CD14-positive monocyte (primary cell): ENCODE results near the gene ZNF384. TPM values are rescaled to one million over a fixed set of nuclear protein-coding genes. Genes with fewer than 3 reads are reported as not detected.

ENCODE experiments used
- DNase-seq, 3 donors: peaks; one replicate each; pipeline ENCODE4 v3.0.0-alpha.2; 2011 to 2022
- H2AFZ ChIP-seq: 2 replicates; pipeline ENCODE4 v1.6.0; 2012; ENCODE audit warnings: mild to moderate bottlenecking, low read depth, low read length, inconsistent platforms; ENCODE audit not compliant: insufficient read depth, poor library complexity, severe bottlenecking
- H3K27ac ChIP-seq, 2 donors: 1 replicate in 1 of 2; 2 replicates in 1 of 2; pipeline ENCODE4 v1.5.1; 2012 to 2013; ENCODE audit warnings: low read length in 2 of 2, control low read depth in 1 of 2, inconsistent platforms in 1 of 2, low read depth in 1 of 2, mild to moderate bottlenecking in 1 of 2
- H3K27me3 ChIP-seq, 2 donors: one replicate each; pipeline versions ENCODE4 v1.6.0 to v1.6.1; 2011 to 2013; ENCODE audit warnings: low read length in 2 of 2; ENCODE audit not compliant: control insufficient read depth in 2 of 2, insufficient read depth in 2 of 2
- H3K36me3 ChIP-seq, 2 donors: replicated peaks in 1 of 2; 1 replicate in 1 of 2; 2 replicates in 1 of 2; pipeline versions ENCODE4 v1.5.1 to v1.6.1; 2012 to 2013; ENCODE audit warnings: low read length in 2 of 2, control low read depth in 1 of 2, inconsistent platforms in 1 of 2, mild to moderate bottlenecking in 1 of 2; ENCODE audit not compliant: insufficient read depth in 2 of 2, control insufficient read depth in 1 of 2
- H3K4me1 ChIP-seq, 2 donors: 1 replicate in 1 of 2; 2 replicates in 1 of 2; pipeline versions ENCODE4 v1.5.1 to v1.6.1; 2012 to 2013; ENCODE audit warnings: low read length in 2 of 2, control low read depth in 1 of 2, inconsistent platforms in 1 of 2, mild to moderate bottlenecking in 1 of 2, moderate library complexity in 1 of 2; ENCODE audit not compliant: insufficient read depth in 2 of 2, control insufficient read depth in 1 of 2
- H3K4me2 ChIP-seq: replicated peaks from 2 replicates; pipeline ENCODE3; 2012; ENCODE audit warnings: low read length, moderate library complexity, mild to moderate bottlenecking; ENCODE audit not compliant: poor library complexity, severe bottlenecking; ENCODE audit errors: extremely low read depth
- H3K4me3 ChIP-seq, 3 experiments: fragments of 200-600 bp in 1 of 3; sonication (generic) in 1 of 3; replicated peaks in 1 of 3; 1 replicate in 2 of 3; 2 replicates in 1 of 3; pipeline ENCODE4 v1.5.1; 2011 to 2013; ENCODE audit warnings: low read length in 3 of 3, mild to moderate bottlenecking in 3 of 3, control low read depth in 2 of 3, low read depth in 2 of 3, inconsistent platforms in 1 of 3, moderate library complexity in 1 of 3
- H3K79me2 ChIP-seq: 2 replicates; pipeline ENCODE4 v1.6.0; 2012; ENCODE audit warnings: mild to moderate bottlenecking, control low read depth, inconsistent platforms, low read length, moderate library complexity; ENCODE audit not compliant: insufficient read depth
- H3K9ac ChIP-seq: 2 replicates; pipeline ENCODE4 v1.6.0; 2017; ENCODE audit warnings: low read length, mild to moderate bottlenecking; ENCODE audit not compliant: insufficient read depth, poor library complexity, severe bottlenecking
- H3K9me3 ChIP-seq, 2 donors: replicated peaks in 1 of 2; 1 replicate in 1 of 2; 2 replicates in 1 of 2; pipeline versions ENCODE4 v1.5.1 to v1.6.1; 2012 to 2013; ENCODE audit warnings: low read length in 2 of 2, control low read depth in 1 of 2; ENCODE audit not compliant: control insufficient read depth in 1 of 2, insufficient read depth in 1 of 2
- H4K20me1 ChIP-seq: 2 replicates; pipeline ENCODE4 v1.6.0; 2012; ENCODE audit warnings: mild to moderate bottlenecking, low read length, control low read depth, moderate library complexity; ENCODE audit not compliant: insufficient read depth
- H3K27ac Mint-ChIP-seq, 7 donors: one replicate each; pipeline ENCODE4 v1.8.0; 2020; ENCODE audit warnings: mild to moderate bottlenecking in 7 of 7, mixed read lengths in 7 of 7, moderate library complexity in 6 of 7, inconsistent platforms in 2 of 7
- H3K27me3 Mint-ChIP-seq, 3 donors: one replicate each; pipeline ENCODE4 v1.8.0; 2021 to 2022; ENCODE audit warnings: low read depth in 3 of 3, mild to moderate bottlenecking in 3 of 3, mixed read lengths in 3 of 3, moderate library complexity in 3 of 3, inconsistent platforms in 1 of 3
- H3K36me3 Mint-ChIP-seq, 2 donors: one replicate each; pipeline ENCODE4 v1.8.0; 2020; ENCODE audit warnings: mixed read lengths in 2 of 2, inconsistent platforms in 1 of 2, mild to moderate bottlenecking in 1 of 2
- H3K4me1 Mint-ChIP-seq: one replicate; pipeline ENCODE4 v1.8.0; 2020; ENCODE audit warnings: mild to moderate bottlenecking, mixed read lengths
- H3K4me3 Mint-ChIP-seq, 2 donors: one replicate each; pipeline ENCODE4 v1.8.0; 2020; ENCODE audit warnings: mild to moderate bottlenecking in 2 of 2, mixed read lengths in 2 of 2, moderate library complexity in 1 of 2
- H3K9me3 Mint-ChIP-seq, 7 donors: one replicate each; pipeline ENCODE4 v1.8.0; 2020 to 2022; ENCODE audit warnings: mixed read lengths in 7 of 7, mild to moderate bottlenecking in 6 of 7, moderate library complexity in 6 of 7, inconsistent platforms in 2 of 7
- CTCF ChIP-seq: fragments of 200-600 bp; IDR thresholded peaks from one replicate; pipeline ENCODE4 v1.8.0; 2022; ENCODE audit warnings: antibody characterized with exemption, mild to moderate bottlenecking
- WGBS: methylation state at CpG from one replicate; pipeline ENCODE4 v1.1.5; 2013; ENCODE audit warnings: missing lambda C conversion rate; ENCODE audit not compliant: insufficient coverage; 5-methylcytosine and 5-hydroxymethylcytosine counted together
- intact Hi-C, 2 donors: fragments of 100-400 bp; cut with micrococcal nuclease; formaldehyde crosslinking; loops; one replicate each; pipeline versions ENCODE4 v1.15.0 to v1.15.1; 2023
- polyA plus RNA-seq, 3 donors: library from polyadenylated mRNA; depleted of rRNA in 1 of 3; unstranded in 2 of 3; stranded (reverse) in 1 of 3; fragments of 300-500 nt in 2 of 3; fragments of >200 nt in 1 of 3; fragmentation: Illumina TruSeq in 2 of 3; gene quantifications; 1 replicate in 2 of 3; 2 replicates in 1 of 3; pipeline ENCODE4 v1.2.3, GENCODE V29; 2012 to 2021

ZNF384 gene
- polyA plus RNA-seq, 3 donors, result 9.6 to 87.0 (median 10.9) TPM

- H3K4me1 ChIP-seq, result peaks cover 7 to 12% of the 10 kb centered on the region in 2 donors
- intact Hi-C loops, result loop anchor here (5.0 to 10.0 kb wide), 2 partner anchors 52 to 80 kb away; partner anchors contain the start of gene ACRBP (in 1 of the 2)
- peaks cover 3 to 16% of the 10 kb centered on the region in 2 donors for H3K36me3 Mint-ChIP-seq
- peaks cover 28% of the 10 kb centered on the region for H3K4me1 Mint-ChIP-seq
- TF ChIP-seq CTCF, result no peak
- no peak for DNase-seq
- H3K27ac Mint-ChIP-seq, result no peak overlapping the region
- H3K36me3 ChIP-seq, result no peaks in the 10 kb centered on the region
- H3K4me3 ChIP-seq, result no peak overlapping the region
- peaks cover 52 to 67% (median 54%) of the 10 kb centered on the region in 3 donors for H3K27me3 Mint-ChIP-seq
- H4K20me1 ChIP-seq, result no peaks in the 10 kb centered on the region
- peaks cover 37 to 43% of the 10 kb centered on the region in 2 donors for H3K27me3 ChIP-seq
- H3K4me3 Mint-ChIP-seq, result peak overlapping the region in 1 of 2 donors; percentile 33
- H3K9me3 ChIP-seq, result peaks cover 8 to 21% of the 10 kb centered on the region in 2 donors
- no peak overlapping the region for H3K4me2 ChIP-seq
- no peak overlapping the region for H2AFZ ChIP-seq
- 81% methylated on average over 11 of the region's 17 CpGs for WGBS
- no peak overlapping the region for H3K9ac ChIP-seq
- H3K9me3 Mint-ChIP-seq, result peaks cover 4 to 19% (median 12%) of the 10 kb centered on the region in 7 donors
- no peaks in the 10 kb centered on the region for H3K79me2 ChIP-seq
- no peak overlapping the region for H3K27ac ChIP-seq
These were observed 7.8 kb upstream of the ZNF384 start for GRCh38 chr12:6696690-6697583.

GRCh38 chr12:6695313-6696045 lies 6.3 kb upstream of the ZNF384 start:
- H3K9me3 ChIP-seq, result peaks cover 0 to 10% of the 10 kb centered on the region in 2 donors
- DNase-seq, result no peak
- H3K9ac ChIP-seq, result no peak overlapping the region
- H3K79me2 ChIP-seq, result peaks cover 6% of the 10 kb centered on the region
- H3K4me3 ChIP-seq, result no peak overlapping the region
- H4K20me1 ChIP-seq, result no peaks in the 10 kb centered on the region
- Mint-ChIP-seq H3K27ac (peak overlapping the region in 2 of 7 donors; percentile 6 to 27), H3K36me3 (peaks cover 0 to 5% of the 10 kb centered on the region in 2 donors), H3K27me3 (peaks cover 41 to 54% (median 43%) of the 10 kb centered on the region in 3 donors), H3K9me3 (peaks cover 0 to 9% (median 3%) of the 10 kb centered on the region in 7 donors), H3K4me3 (no peak overlapping the region), H3K4me1 (peaks cover 36% of the 10 kb centered on the region)
- no peak overlapping the region for H3K27ac ChIP-seq
- no peak overlapping the region for H3K4me2 ChIP-seq
- WGBS, result 80% methylated on average over 5 of the region's 11 CpGs
- no peak overlapping the region for H2AFZ ChIP-seq
- H3K4me1 ChIP-seq, result peaks cover 17 to 21% of the 10 kb centered on the region in 2 donors
- peaks cover 24 to 30% of the 10 kb centered on the region in 2 donors for H3K27me3 ChIP-seq
- no peak for TF ChIP-seq CTCF
- intact Hi-C loops, result loop anchor here (5.0 to 10.0 kb wide), 2 partner anchors 51 to 78 kb away; partner anchors contain the start of gene ACRBP (in 1 of the 2)
- no peaks in the 10 kb centered on the region for H3K36me3 ChIP-seq
